HL-60 (cell line): ENCODE measurements around the gene SPDYE2.
"Not testable (repeated sequence)": the region's sequence is repeated elsewhere in the genome, so short reads cannot be mapped to it uniquely, and the experiment has no call there.

Experiments used
- CTCF ChIP-seq: IDR thresholded peaks from one replicate; pipeline ENCODE4 v1.5.1; 2011; ENCODE audit warnings: low read length, control low read depth, inconsistent platforms; ENCODE audit not compliant: insufficient read depth
- POLR2AphosphoS5 ChIP-seq: IDR thresholded peaks from 2 replicates; pipeline ENCODE4 v1.6.1; 2012; ENCODE audit warnings: low read depth
- REST ChIP-seq: IDR thresholded peaks from 2 replicates; pipeline ENCODE4 v1.6.1; 2012; ENCODE audit warnings: low read depth; ENCODE audit not compliant: insufficient replicate concordance
- SPI1 ChIP-seq: IDR thresholded peaks from 2 replicates; pipeline ENCODE4 v1.6.1; 2012; ENCODE audit warnings: low read depth, mild to moderate bottlenecking, borderline replicate concordance

- not testable (repeated sequence) for TF ChIP-seq REST, CTCF, POLR2AphosphoS5, SPI1
These were observed 33.4 kb upstream of the SPDYE2 start, which contains the start of gene RASA4B for GRCh38 chr7:102517550-102518147.
